Vagina (tissue), 2 donors: Measurements from ENCODE around the gene RPAP2. TPM values are rescaled to one million over a fixed set of nuclear protein-coding genes. Genes with fewer than 3 reads are reported as not detected.
A peak's percentile ranks its signal among the peaks of the same experiment; 100 is the strongest.
"Not testable (repeated sequence)": the region's sequence is repeated elsewhere in the genome, so short reads cannot be mapped to it uniquely, and the experiment has no call there.

Experiments
- DNase-seq, 2 donors: peaks; one replicate each; pipeline ENCODE4 v3.0.0-alpha.2; 2017; ENCODE audit errors: extremely low spot score in 2 of 2
- H3K27ac ChIP-seq: fragments of 200-600 bp; sonication (generic); one replicate; pipeline ENCODE4 v1.5.1; 2019
- H3K27me3 ChIP-seq: fragments of 200-600 bp; sonication (generic); one replicate; pipeline ENCODE4 v1.5.1; 2019
- H3K36me3 ChIP-seq, 2 donors: fragments of 200-600 bp; sonication (generic); one replicate each; pipeline ENCODE4 v1.5.1; 2017 to 2019
- H3K4me1 ChIP-seq: fragments of 200-600 bp; sonication (generic); one replicate; pipeline ENCODE4 v1.5.1; 2019
- H3K4me3 ChIP-seq, 2 donors: fragments of 200-600 bp; sonication (generic); 1 replicate in 1 of 2; 2 replicates in 1 of 2; pipeline ENCODE4 v1.5.1; 2016 to 2019
- H3K9me3 ChIP-seq: fragments of 200-600 bp; sonication (generic); one replicate; pipeline ENCODE4 v1.5.1; 2019
- CTCF ChIP-seq, 3 experiments: fragments of 450-650 bp in 2 of 3; fragments of 200-600 bp in 1 of 3; sonication (generic) in 1 of 3; IDR thresholded peaks; one replicate each; pipeline ENCODE4 v1.5.1; 2017 to 2019; ENCODE audit warnings: antibody characterized with exemption in 3 of 3, mild to moderate bottlenecking in 2 of 3, moderate library complexity in 2 of 3
- POLR2A ChIP-seq, 2 donors: fragments of 450-650 bp; IDR thresholded peaks; one replicate each; pipeline ENCODE4 v1.6.1; 2017; ENCODE audit warnings: antibody characterized with exemption in 2 of 2, mild to moderate bottlenecking in 2 of 2, moderate library complexity in 2 of 2
- POLR2AphosphoS5 ChIP-seq, 2 donors: sonication (generic); formaldehyde crosslinking; IDR thresholded peaks; one replicate each; pipeline ENCODE4 v1.9.0; 2017; ENCODE audit warnings: antibody characterized with exemption in 2 of 2, mild to moderate bottlenecking in 2 of 2, low read depth in 1 of 2; ENCODE audit not compliant: insufficient read depth in 1 of 2
- intact Hi-C: fragments of 100-400 bp; cut with DNase I; formaldehyde crosslinking; loops from one replicate; pipeline ENCODE4 v1.15.1; 2023
- total RNA-seq: library from RNA; depleted of rRNA; stranded (reverse); fragments of >200 nt; gene quantifications from one replicate; pipeline ENCODE4 v1.2.3, GENCODE V29; 2016

Gene RPAP2
- total RNA-seq, 1 donor from 2014 or later: 11.8 TPM

- Histone ChIP-seq H3K9me3 (no peaks in the 10 kb centered on the region), H3K4me1 (no peaks in the 10 kb centered on the region), H3K4me3 (no peak overlapping the region), H3K27me3 (no peaks in the 10 kb centered on the region), H3K36me3 (no peaks in the 10 kb centered on the region), H3K27ac (no peak overlapping the region)
- TF ChIP-seq POLR2A (IDR thresholded peaks at IDR 0.05) (no peak), POLR2AphosphoS5 (IDR thresholded peaks at IDR 0.05; ENCODE audit: insufficient read depth in 1 of 2, low read depth in 1 of 2) (no peak), CTCF (IDR thresholded peaks at IDR 0.05) (no peak)
- DNase-seq: peak in 1 of 2 donors; percentile 13
- intact Hi-C loops: no loop called here
These were observed 120.8 kb downstream of the RPAP2 start for GRCh38 chr1:92419642-92420041.

- H3K4me3 ChIP-seq: no peak overlapping the region
- no peak for TF ChIP-seq CTCF (IDR thresholded peaks at IDR 0.05)
- TF ChIP-seq POLR2AphosphoS5 (IDR thresholded peaks at IDR 0.05; ENCODE audit: insufficient read depth in 1 of 2, low read depth in 1 of 2): no peak
- no peak for TF ChIP-seq POLR2A (IDR thresholded peaks at IDR 0.05)
- intact Hi-C loops: no loop called here
These were observed 125.5 kb downstream of the RPAP2 start for GRCh38 chr1:92424381-92424780.

GRCh38 chr1:92425617-92426016, 126.8 kb downstream of the RPAP2 start:
- Histone ChIP-seq H3K27me3 (no peaks in the 10 kb centered on the region), H3K9me3 (no peaks in the 10 kb centered on the region), H3K27ac (no peak overlapping the region), H3K4me3 (no peak overlapping the region), H3K36me3 (no peaks in the 10 kb centered on the region), H3K4me1 (no peaks in the 10 kb centered on the region)
- DNase-seq: no peak
- intact Hi-C loops: no loop called here
- no peak for TF ChIP-seq POLR2A (IDR thresholded peaks at IDR 0.05)
- no peak for TF ChIP-seq CTCF (IDR thresholded peaks at IDR 0.05)
- no peak for TF ChIP-seq POLR2AphosphoS5 (IDR thresholded peaks at IDR 0.05; ENCODE audit: insufficient read depth in 1 of 2, low read depth in 1 of 2)

More at GRCh38 chr1:92424381-92424780, 125.5 kb downstream of the RPAP2 start:
- DNase-seq: no peak
- Histone ChIP-seq H3K36me3 (no peaks in the 10 kb centered on the region), H3K27me3 (no peaks in the 10 kb centered on the region), H3K27ac (no peak overlapping the region), H3K9me3 (no peaks in the 10 kb centered on the region), H3K4me1 (no peaks in the 10 kb centered on the region)

- Histone ChIP-seq H3K4me3 (no peak overlapping the region), H3K27ac (no peak overlapping the region), H3K36me3 (no peaks in the 10 kb centered on the region), H3K27me3 (no peaks in the 10 kb centered on the region), H3K4me1 (no peaks in the 10 kb centered on the region), H3K9me3 (no peaks in the 10 kb centered on the region)
- DNase-seq: no peak
- intact Hi-C loops: no loop called here
- TF ChIP-seq POLR2AphosphoS5 (IDR thresholded peaks at IDR 0.05; ENCODE audit: insufficient read depth in 1 of 2, low read depth in 1 of 2) (no peak), CTCF (IDR thresholded peaks at IDR 0.05) (no peak), POLR2A (IDR thresholded peaks at IDR 0.05) (no peak)
These were observed 131.2 kb downstream of the RPAP2 start for GRCh38 chr1:92430030-92430429.

GRCh38 chr1:92434572-92434971, 135.7 kb downstream of the RPAP2 start:
- H3K27ac ChIP-seq, intact Hi-C loops, DNase-seq, H3K36me3 ChIP-seq, H3K4me3 ChIP-seq, H3K4me1 ChIP-seq, H3K9me3 ChIP-seq, H3K27me3 ChIP-seq: not testable (repeated sequence)

GRCh38 chr1:92439291-92439690, 140.4 kb downstream of the RPAP2 start:
- H3K27ac ChIP-seq: no peak overlapping the region
- no peaks in the 10 kb centered on the region for H3K4me1 ChIP-seq
- intact Hi-C loops: no loop called here
- H3K36me3 ChIP-seq: no peaks in the 10 kb centered on the region
- TF ChIP-seq POLR2AphosphoS5 (IDR thresholded peaks at IDR 0.05; ENCODE audit: insufficient read depth in 1 of 2, low read depth in 1 of 2) (no peak), POLR2A (IDR thresholded peaks at IDR 0.05) (no peak), CTCF (IDR thresholded peaks at IDR 0.05) (no peak)
- H3K27me3 ChIP-seq: no peaks in the 10 kb centered on the region
- no peak for DNase-seq
- H3K9me3 ChIP-seq: no peaks in the 10 kb centered on the region
- H3K4me3 ChIP-seq: no peak overlapping the region
